ENCODE measurements around the gene AK5.
"Not testable (repeated sequence)": the region's sequence is repeated elsewhere in the genome, so short reads cannot be mapped to it uniquely, and the experiment has no call there.

DNA sequence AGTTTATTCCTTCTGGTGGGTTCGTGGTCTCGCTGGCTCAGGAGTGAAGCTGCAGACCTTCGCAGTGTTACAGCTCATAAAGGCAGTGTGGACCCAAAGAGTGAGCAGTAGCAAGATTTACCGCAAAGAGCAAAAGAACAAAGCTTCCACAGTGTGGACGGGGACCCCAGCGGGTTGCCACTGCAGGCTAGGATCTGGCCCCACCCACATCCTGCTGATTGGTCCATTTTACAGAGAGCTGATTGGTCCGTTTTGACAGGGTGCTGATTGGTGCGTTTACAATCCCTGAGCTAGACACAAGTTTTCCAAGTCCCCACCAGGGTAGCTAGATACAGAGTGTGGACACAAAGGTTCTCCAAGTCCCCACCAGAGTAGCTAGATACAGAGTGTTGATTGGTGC is 249.3 kb downstream of the AK5 start:
- TF ChIP-seq, protein P1, sequence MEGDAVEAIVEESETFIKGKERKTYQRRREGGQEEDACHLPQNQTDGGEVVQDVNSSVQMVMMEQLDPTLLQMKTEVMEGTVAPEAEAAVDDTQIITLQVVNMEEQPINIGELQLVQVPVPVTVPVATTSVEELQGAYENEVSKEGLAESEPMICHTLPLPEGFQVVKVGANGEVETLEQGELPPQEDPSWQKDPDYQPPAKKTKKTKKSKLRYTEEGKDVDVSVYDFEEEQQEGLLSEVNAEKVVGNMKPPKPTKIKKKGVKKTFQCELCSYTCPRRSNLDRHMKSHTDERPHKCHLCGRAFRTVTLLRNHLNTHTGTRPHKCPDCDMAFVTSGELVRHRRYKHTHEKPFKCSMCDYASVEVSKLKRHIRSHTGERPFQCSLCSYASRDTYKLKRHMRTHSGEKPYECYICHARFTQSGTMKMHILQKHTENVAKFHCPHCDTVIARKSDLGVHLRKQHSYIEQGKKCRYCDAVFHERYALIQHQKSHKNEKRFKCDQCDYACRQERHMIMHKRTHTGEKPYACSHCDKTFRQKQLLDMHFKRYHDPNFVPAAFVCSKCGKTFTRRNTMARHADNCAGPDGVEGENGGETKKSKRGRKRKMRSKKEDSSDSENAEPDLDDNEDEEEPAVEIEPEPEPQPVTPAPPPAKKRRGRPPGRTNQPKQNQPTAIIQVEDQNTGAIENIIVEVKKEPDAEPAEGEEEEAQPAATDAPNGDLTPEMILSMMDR (IDR thresholded peaks at IDR 0.05) = not testable (repeated sequence)
- not testable (repeated sequence) for TF ChIP-seq EZH2 (IDR thresholded peaks at IDR 0.05; ENCODE audit: borderline replicate concordance, insufficient read depth, low read depth, low read length, poor library complexity, severe bottlenecking)

Data from B cell (primary cell).